Measurements from ENCODE around the gene DDX23.

DDX23 gene

GRCh38 chr12:48814262-48815125 is 37.5 kb downstream of the DDX23 start:
- DNase-seq (ENCODE audit: low read depth) = peak; percentile 87
- H3K4me3 ChIP-seq (ENCODE audit: low read depth, low read length) = peak overlapping the region; percentile 69
- TF ChIP-seq CTCF (IDR thresholded peaks at IDR 0.05; ENCODE audit: low read depth, low read length) (peak; percentile 97), MAX (IDR thresholded peaks at IDR 0.05; ENCODE audit: low read depth, low read length) (peak; percentile 76), MYC (IDR thresholded peaks at IDR 0.05; ENCODE audit: low read depth, low read length) (peak; percentile 90), POLR2A (IDR thresholded peaks at IDR 0.05; ENCODE audit: extremely low read depth, insufficient read length) (peak; percentile 52)

GRCh38 chr12:48813465-48814261 is 38.3 kb downstream of the DDX23 start:
- TF ChIP-seq POLR2A (IDR thresholded peaks at IDR 0.05; ENCODE audit: extremely low read depth, insufficient read length) = no peak
- TF ChIP-seq CTCF (IDR thresholded peaks at IDR 0.05; ENCODE audit: low read depth, low read length) = no peak
- no peak for TF ChIP-seq MYC (IDR thresholded peaks at IDR 0.05; ENCODE audit: low read depth, low read length)
- no peak for TF ChIP-seq MAX (IDR thresholded peaks at IDR 0.05; ENCODE audit: low read depth, low read length)
- DNase-seq (ENCODE audit: low read depth) = no peak
- no peak overlapping the region for H3K4me3 ChIP-seq (ENCODE audit: low read depth, low read length)

- no peak for DNase-seq (ENCODE audit: low read depth)
These were observed 39.6 kb downstream of the DDX23 start for GRCh38 chr12:48812389-48812788.

GRCh38 chr12:48811437-48812090 is 40.4 kb downstream of the DDX23 start:
- no peak overlapping the region for H3K4me3 ChIP-seq (ENCODE audit: low read depth, low read length)
- no peak for TF ChIP-seq CTCF (IDR thresholded peaks at IDR 0.05; ENCODE audit: low read depth, low read length)
- TF ChIP-seq POLR2A (IDR thresholded peaks at IDR 0.05; ENCODE audit: extremely low read depth, insufficient read length) = no peak
- no peak for TF ChIP-seq MYC (IDR thresholded peaks at IDR 0.05; ENCODE audit: low read depth, low read length)
- no peak for TF ChIP-seq MAX (IDR thresholded peaks at IDR 0.05; ENCODE audit: low read depth, low read length)
- no peak for DNase-seq (ENCODE audit: low read depth)

More at GRCh38 chr12:48812389-48812788, 39.6 kb downstream of the DDX23 start:
- TF ChIP-seq MAX (IDR thresholded peaks at IDR 0.05; ENCODE audit: low read depth, low read length) = no peak
- no peak for TF ChIP-seq POLR2A (IDR thresholded peaks at IDR 0.05; ENCODE audit: extremely low read depth, insufficient read length)
- no peak for TF ChIP-seq MYC (IDR thresholded peaks at IDR 0.05; ENCODE audit: low read depth, low read length)
- no peak for TF ChIP-seq CTCF (IDR thresholded peaks at IDR 0.05; ENCODE audit: low read depth, low read length)
- H3K4me3 ChIP-seq (ENCODE audit: low read depth, low read length) = no peak overlapping the region

- DNase-seq (ENCODE audit: low read depth) = no peak
- no peak for TF ChIP-seq POLR2A (IDR thresholded peaks at IDR 0.05; ENCODE audit: extremely low read depth, insufficient read length)
- no peak for TF ChIP-seq MAX (IDR thresholded peaks at IDR 0.05; ENCODE audit: low read depth, low read length)
These were observed 41.0 kb downstream of the DDX23 start for GRCh38 chr12:48810903-48811431.

More at GRCh38 chr12:48810903-48811431, 41.0 kb downstream of the DDX23 start:
- no peak overlapping the region for H3K4me3 ChIP-seq (ENCODE audit: low read depth, low read length)

Data from NB4 (cell line).